Activated gamma-delta T cell (primary cell): ENCODE measurements around the gene CALHM4.
"Not testable (repeated sequence)": the region's sequence is repeated elsewhere in the genome, so short reads cannot be mapped to it uniquely, and the experiment has no call there.

Experiments
- DNase-seq: peaks from one replicate; lab custom pipeline; 2025; lab: John Stamatoyannopoulos, UW

CALHM4 gene

DNA sequence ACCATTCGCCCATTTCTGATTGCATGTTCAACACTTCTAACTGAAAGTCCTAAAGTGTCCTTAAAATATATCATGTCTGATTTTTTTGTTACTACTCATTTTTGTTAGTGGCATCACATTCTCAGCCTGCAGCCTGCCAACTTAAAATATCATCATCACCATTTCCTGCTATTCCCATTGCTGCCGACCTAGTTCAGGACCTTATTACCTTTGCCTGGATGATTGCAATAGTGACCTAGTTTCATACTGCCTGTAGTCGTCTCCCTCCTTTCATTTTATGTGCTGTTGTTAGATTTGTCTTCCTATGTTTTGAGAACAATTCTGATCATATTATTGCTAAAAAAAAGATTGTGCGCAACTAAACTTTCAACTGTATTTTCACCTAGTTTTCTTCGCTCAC, 23.9 kb downstream of the CALHM4 start:
- no peak for DNase-seq

- no peak for DNase-seq
These were observed 24.8 kb downstream of the CALHM4 start for GRCh38 chr6:116578335-116578734.

DNA sequence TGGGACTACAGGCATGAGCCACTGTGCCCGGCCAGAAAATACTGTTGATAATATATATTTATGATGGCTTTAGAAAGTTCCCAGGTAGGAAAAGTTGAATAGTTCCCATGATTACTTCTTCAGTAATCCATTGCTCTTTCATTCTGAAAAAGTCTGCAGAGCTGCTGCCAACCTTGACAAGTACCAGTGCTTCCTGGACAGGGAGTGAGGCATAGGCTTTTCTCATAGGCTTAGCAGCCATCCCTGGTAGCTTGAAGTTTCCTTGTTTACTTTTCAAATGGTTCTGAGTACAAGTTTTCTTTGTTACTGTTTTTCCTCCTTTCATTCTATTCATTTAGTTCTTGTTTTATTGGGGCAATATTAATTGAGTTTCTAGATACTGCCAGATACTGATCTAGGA, 25.6 kb downstream of the CALHM4 start:
- DNase-seq, result no peak

DNA sequence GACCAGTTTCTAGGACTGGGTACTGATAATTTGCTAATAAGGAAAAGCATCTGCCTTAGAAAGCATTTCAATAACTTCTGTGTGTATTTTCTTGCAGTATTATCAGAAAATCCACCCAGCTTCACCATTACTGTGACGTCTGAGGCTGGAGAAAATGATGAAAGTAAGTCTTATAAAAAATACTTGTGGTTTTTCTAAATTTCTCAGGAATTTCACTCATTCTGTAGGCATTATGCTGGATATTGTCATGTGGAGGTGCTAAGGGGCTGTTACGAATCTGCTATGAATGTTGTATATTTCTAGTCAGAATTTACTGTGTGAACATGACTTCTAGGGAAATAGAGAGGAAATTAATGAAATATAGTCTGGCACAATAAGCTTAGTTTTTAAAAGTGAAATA, 26.6 kb downstream of the CALHM4 start:
- no peak for DNase-seq

- DNase-seq, result no peak
These were observed 32.7 kb downstream of the CALHM4 start for GRCh38 chr6:116586276-116586675.

- DNase-seq, result no peak
These were observed 33.2 kb downstream of the CALHM4 start for GRCh38 chr6:116586738-116587137.

DNA sequence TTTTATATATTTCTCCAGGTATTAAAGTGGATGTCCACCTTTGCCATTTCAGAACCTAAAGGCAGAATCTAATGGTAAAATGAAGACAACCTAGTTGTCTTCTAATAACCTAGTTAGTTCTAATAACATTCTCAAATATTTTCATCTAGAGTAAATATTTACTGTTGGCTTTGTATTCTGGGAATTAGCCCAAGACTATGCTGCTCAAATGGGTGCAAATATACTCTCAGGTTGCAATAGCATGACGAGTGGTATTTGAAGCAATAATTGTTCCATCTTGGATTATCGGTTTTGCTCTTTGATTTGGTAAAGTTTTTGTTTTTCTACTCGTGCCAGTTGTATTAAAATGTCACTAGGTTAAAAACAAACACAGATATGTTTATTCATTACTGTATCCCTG, 41.7 kb downstream of the CALHM4 start:
- DNase-seq, result no peak

GRCh38 chr6:116596815-116597214, 43.3 kb downstream of the CALHM4 start:
- no peak for DNase-seq

GRCh38 chr6:116603916-116604315, 50.4 kb downstream of the CALHM4 start:
- not testable (repeated sequence) for DNase-seq

- not testable (repeated sequence) for DNase-seq
These were observed 51.3 kb downstream of the CALHM4 start for GRCh38 chr6:116604868-116605267.

GRCh38 chr6:116605935-116606334, 52.4 kb downstream of the CALHM4 start:
- DNase-seq, result no peak
